ENCODE data around the gene MAPKAP1.

GRCh38 chr9:125431012-125431305 is 276.0 kb downstream of the MAPKAP1 start:
- TF ChIP-seq POLR2A (IDR thresholded peaks at IDR 0.05) = no peak
- TF ChIP-seq CTCF (IDR thresholded peaks at IDR 0.05) = no peak

All from Peyer's patch (tissue), 4 donors.